ENCODE data around the gene GOLIM4. TPM values are rescaled to one million over a fixed set of nuclear protein-coding genes. Genes with fewer than 3 reads are reported as not detected.

Gene GOLIM4
- polyA plus RNA-seq, 3 donors from 2014 or later = 2.3 to 7.7 (median 4.1) TPM

DNA sequence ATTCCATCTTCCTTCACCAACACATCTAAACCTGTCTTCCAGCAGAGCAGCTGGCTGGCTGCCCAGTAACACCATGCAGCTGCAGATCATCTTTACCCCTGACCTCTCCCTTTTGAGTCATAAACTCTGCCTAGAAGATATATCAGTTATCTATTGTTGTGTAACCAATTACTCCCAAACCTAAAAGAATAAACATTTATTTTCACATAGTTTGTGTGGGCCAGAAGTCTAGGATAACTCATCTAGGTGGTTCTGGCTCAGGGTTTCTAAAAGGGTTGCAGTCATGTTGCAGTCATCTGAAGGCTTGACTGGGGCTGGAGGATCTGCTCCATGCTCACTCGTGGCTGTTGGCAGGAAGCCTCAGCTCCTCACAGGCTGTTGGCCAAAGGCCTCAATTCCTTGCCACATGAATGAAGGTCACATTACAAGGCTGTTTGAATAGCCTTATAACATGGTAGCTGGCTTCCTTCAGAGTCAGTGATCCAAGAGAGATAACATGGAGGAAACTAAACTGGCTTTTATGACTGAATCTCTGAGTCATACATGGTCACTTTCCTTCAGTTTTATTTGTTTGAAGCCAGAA, 92.8 kb downstream of the GOLIM4 start:
- DNase-seq = no peak
- Mint-ChIP-seq H3K36me3 (peaks cover 0 to 5% (median 0%) of the 10 kb centered on the region in 3 donors), H3K4me3 (no peak overlapping the region), H3K4me1 (no peaks in the 10 kb centered on the region), H3K9me3 (no peaks in the 10 kb centered on the region), H3K27ac (no peak overlapping the region), H3K27me3 (ENCODE audit: low read depth in 3 of 3) (peaks cover 0 to 6% (median 0%) of the 10 kb centered on the region in 3 donors)

DNA sequence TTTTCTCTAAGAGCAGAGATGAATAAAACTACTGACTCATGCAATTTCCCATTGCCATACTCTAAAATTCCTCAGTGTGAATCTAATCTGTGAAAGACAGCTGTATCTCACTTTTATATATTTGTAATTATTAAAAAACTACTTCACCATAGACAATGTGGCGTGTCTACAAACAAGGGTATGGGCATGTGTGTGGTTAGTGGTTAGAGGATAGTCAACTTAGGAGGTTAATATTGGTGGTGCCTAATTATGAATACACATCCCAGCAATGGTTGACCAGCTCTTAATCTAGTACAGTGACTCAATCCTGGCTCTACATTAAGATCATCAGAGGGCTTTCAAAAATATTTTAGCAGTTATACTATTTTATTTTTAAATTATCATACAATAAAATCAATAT, 94.5 kb downstream of the GOLIM4 start:
- no peak for DNase-seq
- Mint-ChIP-seq H3K36me3 (no peaks in the 10 kb centered on the region), H3K27ac (no peak overlapping the region), H3K27me3 (ENCODE audit: low read depth in 3 of 3) (peaks cover 0 to 6% (median 0%) of the 10 kb centered on the region in 3 donors), H3K4me1 (no peaks in the 10 kb centered on the region), H3K4me3 (no peak overlapping the region), H3K9me3 (no peaks in the 10 kb centered on the region)

DNA sequence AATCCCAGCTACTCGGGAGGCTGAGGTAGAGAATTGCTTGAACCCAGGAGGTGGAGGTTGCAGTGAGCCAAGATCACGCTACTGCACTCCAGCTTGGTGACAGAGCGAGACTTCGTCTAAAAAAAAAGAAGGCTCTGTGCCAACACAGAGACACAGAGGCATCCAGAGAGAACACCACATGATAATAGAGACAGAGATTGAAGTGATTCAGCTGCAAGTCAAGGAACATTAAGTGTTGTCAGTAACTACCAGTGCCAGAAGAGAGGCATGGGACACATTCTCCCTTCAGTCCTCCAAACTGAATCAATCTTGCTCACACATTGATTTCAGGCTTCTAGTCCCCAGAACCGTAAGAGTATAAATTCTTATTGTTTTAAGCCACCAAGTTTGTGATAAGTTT, 97.5 kb downstream of the GOLIM4 start:
- Mint-ChIP-seq H3K27me3 (ENCODE audit: low read depth in 3 of 3) (peaks cover 1 to 6% (median 3%) of the 10 kb centered on the region in 3 donors), H3K9me3 (peaks cover 0 to 2% (median 0%) of the 10 kb centered on the region in 6 donors), H3K27ac (no peak overlapping the region), H3K4me3 (no peak overlapping the region), H3K4me1 (no peaks in the 10 kb centered on the region), H3K36me3 (no peaks in the 10 kb centered on the region)
- DNase-seq = no peak

DNA sequence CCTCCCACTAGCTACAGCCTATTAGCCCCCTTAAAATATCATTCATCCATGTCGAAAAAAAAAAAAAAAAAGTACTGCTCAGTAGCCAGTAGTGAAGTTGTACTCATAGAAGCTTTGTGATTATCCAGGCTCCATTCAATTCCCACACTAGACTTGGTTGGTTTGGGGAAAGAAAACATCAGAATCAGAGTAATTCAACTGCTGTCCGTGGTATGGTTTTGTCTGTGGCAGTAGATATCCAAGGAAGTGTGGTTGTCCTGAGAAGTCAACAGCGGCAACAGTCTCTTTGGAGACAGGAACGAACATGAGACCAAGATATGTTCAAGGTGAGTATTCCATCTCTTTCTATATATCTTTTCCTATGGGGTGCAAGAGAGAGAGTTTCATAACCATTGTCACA, 99.2 kb downstream of the GOLIM4 start:
- DNase-seq = no peak
- H3K4me3 Mint-ChIP-seq = no peak overlapping the region
- peaks cover 0 to 2% (median 0%) of the 10 kb centered on the region in 6 donors for H3K9me3 Mint-ChIP-seq
- no peaks in the 10 kb centered on the region for H3K4me1 Mint-ChIP-seq
- no peak overlapping the region for H3K27ac Mint-ChIP-seq
- no peaks in the 10 kb centered on the region for H3K36me3 Mint-ChIP-seq
- peaks cover 1 to 6% (median 3%) of the 10 kb centered on the region in 3 donors for H3K27me3 Mint-ChIP-seq (ENCODE audit: low read depth in 3 of 3)

DNA sequence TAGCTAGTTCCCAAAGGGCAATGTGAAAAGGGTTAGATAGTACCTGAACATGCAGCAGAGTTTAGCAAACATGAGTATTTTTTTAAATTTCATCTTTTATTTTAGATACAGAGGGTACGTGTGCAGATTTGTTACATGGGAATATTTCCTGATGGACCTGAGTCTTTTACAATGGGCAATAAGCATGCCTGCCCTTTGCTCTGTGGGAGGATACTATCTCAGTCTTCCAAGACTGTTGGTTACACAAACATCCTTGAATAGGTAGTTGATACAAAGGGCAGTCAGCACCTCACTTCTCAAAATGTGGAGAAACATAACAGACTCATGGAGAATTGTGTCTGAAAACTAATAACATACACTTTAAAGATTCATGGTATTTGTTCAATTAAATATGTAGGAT, 103.3 kb downstream of the GOLIM4 start:
- no peak overlapping the region for H3K27ac Mint-ChIP-seq
- no peaks in the 10 kb centered on the region for H3K36me3 Mint-ChIP-seq
- no peak overlapping the region for H3K4me3 Mint-ChIP-seq
- peaks cover 0 to 3% (median 1%) of the 10 kb centered on the region in 3 donors for H3K27me3 Mint-ChIP-seq (ENCODE audit: low read depth in 3 of 3)
- no peak for DNase-seq
- peaks cover 0 to 2% (median 0%) of the 10 kb centered on the region in 6 donors for H3K9me3 Mint-ChIP-seq
- H3K4me1 Mint-ChIP-seq = no peaks in the 10 kb centered on the region

DNA sequence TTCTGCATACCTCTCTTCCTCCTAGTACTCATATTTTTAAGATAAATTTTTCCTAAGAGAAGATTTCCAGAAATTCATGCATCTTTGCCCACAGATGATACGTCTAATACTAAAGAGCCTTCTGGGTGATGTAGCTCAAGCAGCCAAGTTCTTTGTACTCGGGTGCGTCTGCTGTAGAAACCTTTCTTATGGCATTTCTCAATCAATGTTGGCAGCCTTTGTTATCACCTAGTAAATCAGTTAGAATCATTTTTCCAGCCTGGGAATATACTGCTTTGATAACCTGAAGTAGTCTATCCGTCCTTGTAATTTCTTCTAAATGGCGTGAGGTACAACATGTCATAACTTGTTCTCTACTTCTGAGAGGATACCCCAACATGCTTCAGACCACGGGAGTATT, 104.5 kb downstream of the GOLIM4 start:
- Mint-ChIP-seq H3K27me3 (ENCODE audit: low read depth in 3 of 3) (peaks cover 0 to 3% (median 1%) of the 10 kb centered on the region in 3 donors), H3K4me1 (no peaks in the 10 kb centered on the region), H3K4me3 (no peak overlapping the region), H3K27ac (no peak overlapping the region), H3K9me3 (peaks cover 0 to 2% (median 0%) of the 10 kb centered on the region in 6 donors), H3K36me3 (no peaks in the 10 kb centered on the region)
- DNase-seq = no peak

DNA sequence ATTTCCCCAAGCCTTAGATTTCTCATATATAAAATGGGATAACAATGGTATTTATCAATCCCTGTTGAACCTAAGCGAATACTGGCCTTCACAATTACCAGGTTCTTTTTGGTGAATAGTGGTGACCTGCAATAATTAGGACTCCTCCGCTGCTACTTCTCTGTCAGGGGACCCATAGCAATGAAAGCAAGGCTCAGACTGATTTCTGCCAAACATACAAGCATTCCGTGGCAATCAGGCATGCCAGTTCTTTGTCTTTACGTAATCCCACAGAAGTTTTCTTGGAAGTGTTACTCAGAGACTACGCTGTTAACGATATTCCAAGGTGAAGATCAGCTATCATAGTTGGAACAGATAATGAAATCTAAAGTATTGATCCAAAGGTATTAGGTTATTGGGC, 105.7 kb downstream of the GOLIM4 start:
- DNase-seq = no peak
- Mint-ChIP-seq H3K9me3 (peaks cover 0 to 2% (median 0%) of the 10 kb centered on the region in 6 donors), H3K27me3 (ENCODE audit: low read depth in 3 of 3) (peaks cover 0 to 4% (median 3%) of the 10 kb centered on the region in 3 donors), H3K27ac (no peak overlapping the region), H3K4me3 (no peak overlapping the region), H3K36me3 (no peaks in the 10 kb centered on the region), H3K4me1 (no peaks in the 10 kb centered on the region)

DNA sequence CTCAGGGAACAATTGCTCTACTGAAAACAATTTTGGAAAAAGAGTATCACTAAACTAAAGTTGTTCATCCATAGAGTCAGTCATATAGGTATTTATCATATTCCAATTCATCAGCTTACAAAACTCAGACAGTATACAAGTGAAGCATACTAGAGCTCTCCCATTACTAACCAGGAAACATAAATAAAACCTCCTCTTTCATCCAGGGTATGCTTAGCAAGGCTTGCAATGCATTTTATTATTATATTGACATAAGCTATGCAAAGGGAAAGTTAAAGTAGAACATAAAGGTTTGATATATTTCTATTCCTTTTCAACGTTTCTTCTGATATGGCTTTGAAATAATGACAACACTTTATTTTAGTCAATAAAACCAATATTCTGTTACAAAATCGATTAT, 106.7 kb downstream of the GOLIM4 start:
- H3K27ac Mint-ChIP-seq = no peak overlapping the region
- H3K36me3 Mint-ChIP-seq = no peaks in the 10 kb centered on the region
- H3K9me3 Mint-ChIP-seq = peaks cover 0 to 5% (median 0%) of the 10 kb centered on the region in 6 donors
- no peak overlapping the region for H3K4me3 Mint-ChIP-seq
- H3K4me1 Mint-ChIP-seq = no peaks in the 10 kb centered on the region
- H3K27me3 Mint-ChIP-seq (ENCODE audit: low read depth in 3 of 3) = peaks cover 0 to 4% (median 3%) of the 10 kb centered on the region in 3 donors
- DNase-seq = no peak

DNA sequence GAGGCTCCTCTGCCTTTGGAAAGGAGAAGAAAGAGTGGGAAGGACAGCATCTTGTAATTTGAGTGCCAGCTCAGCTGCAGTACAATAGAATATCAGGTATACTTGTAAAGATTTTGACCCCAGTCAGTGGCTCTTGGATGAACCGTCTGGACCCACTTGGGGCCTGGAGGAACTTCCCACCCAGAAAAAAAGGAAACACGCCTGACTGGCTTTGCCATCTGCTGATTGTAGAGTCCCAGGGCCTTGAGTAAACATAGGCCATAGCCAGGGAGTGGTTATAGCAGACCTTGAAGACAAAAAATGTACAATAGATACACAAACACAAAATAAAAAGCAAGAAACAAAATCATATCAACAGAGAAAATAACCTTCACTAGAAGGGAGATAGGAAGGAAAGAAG, 112.1 kb downstream of the GOLIM4 start:
- no peaks in the 10 kb centered on the region for H3K4me1 Mint-ChIP-seq

DNA sequence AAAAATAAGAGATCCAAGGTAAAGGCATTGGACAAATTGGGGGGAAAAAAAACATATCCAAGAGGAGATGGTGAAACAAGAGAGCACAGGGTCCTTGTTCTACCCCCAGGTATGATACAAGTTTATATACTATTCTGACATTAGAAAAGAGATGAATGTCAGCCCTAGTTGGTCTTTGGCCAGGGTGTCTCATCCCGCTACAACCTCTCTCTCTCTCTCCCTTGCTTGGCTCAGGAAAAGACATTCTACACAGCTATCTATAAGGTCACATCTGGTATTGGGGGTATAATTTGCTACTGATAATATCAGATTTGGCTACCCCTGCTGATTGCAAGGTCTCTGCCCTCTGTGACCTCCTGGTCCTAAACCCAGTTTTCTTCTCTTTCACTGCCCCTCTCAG, 117.2 kb downstream of the GOLIM4 start:
- H3K27me3 Mint-ChIP-seq (ENCODE audit: low read depth in 3 of 3) = peaks cover 0 to 3% (median 2%) of the 10 kb centered on the region in 3 donors
- H3K4me1 Mint-ChIP-seq = no peaks in the 10 kb centered on the region
- no peak for DNase-seq
- peaks cover 0 to 4% (median 0%) of the 10 kb centered on the region in 3 donors for H3K36me3 Mint-ChIP-seq
- no peaks in the 10 kb centered on the region for H3K9me3 Mint-ChIP-seq
- H3K27ac Mint-ChIP-seq = no peak overlapping the region
- no peak overlapping the region for H3K4me3 Mint-ChIP-seq

More for the DNA sequence above, 112.1 kb downstream of the GOLIM4 start:
- no peak for DNase-seq
- Mint-ChIP-seq H3K36me3 (peaks cover 0 to 4% (median 0%) of the 10 kb centered on the region in 3 donors), H3K9me3 (peaks cover 0 to 8% (median 0%) of the 10 kb centered on the region in 6 donors), H3K27ac (no peak overlapping the region), H3K4me3 (no peak overlapping the region), H3K27me3 (ENCODE audit: low read depth in 3 of 3) (peaks cover 0 to 5% (median 0%) of the 10 kb centered on the region in 3 donors)

DNA sequence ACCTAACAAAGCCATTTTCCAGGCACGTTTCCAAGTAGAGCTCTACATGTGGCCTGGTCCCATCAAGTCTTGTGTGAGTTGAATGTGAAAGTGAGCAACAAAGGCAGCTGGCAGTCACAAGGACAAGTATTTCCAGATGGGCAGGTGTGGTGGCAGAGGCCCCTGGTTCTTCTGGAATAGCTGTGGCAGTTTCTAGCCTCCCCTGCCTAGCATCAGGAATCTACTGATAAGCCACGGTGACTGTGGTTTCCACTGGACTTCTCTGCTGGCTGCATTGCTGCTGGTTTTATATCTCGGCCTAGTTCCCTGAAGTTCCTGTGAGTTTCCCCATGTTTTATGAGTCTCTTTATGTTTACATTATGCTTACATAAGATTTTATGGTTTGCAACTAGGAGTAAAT, 117.7 kb downstream of the GOLIM4 start:
- no peaks in the 10 kb centered on the region for H3K9me3 Mint-ChIP-seq
- peaks cover 0 to 4% (median 0%) of the 10 kb centered on the region in 3 donors for H3K36me3 Mint-ChIP-seq
- no peak overlapping the region for H3K4me3 Mint-ChIP-seq
- H3K4me1 Mint-ChIP-seq = no peaks in the 10 kb centered on the region
- H3K27ac Mint-ChIP-seq = no peak overlapping the region
- no peak for DNase-seq
- H3K27me3 Mint-ChIP-seq (ENCODE audit: low read depth in 3 of 3) = peaks cover 0 to 3% (median 2%) of the 10 kb centered on the region in 3 donors

DNA sequence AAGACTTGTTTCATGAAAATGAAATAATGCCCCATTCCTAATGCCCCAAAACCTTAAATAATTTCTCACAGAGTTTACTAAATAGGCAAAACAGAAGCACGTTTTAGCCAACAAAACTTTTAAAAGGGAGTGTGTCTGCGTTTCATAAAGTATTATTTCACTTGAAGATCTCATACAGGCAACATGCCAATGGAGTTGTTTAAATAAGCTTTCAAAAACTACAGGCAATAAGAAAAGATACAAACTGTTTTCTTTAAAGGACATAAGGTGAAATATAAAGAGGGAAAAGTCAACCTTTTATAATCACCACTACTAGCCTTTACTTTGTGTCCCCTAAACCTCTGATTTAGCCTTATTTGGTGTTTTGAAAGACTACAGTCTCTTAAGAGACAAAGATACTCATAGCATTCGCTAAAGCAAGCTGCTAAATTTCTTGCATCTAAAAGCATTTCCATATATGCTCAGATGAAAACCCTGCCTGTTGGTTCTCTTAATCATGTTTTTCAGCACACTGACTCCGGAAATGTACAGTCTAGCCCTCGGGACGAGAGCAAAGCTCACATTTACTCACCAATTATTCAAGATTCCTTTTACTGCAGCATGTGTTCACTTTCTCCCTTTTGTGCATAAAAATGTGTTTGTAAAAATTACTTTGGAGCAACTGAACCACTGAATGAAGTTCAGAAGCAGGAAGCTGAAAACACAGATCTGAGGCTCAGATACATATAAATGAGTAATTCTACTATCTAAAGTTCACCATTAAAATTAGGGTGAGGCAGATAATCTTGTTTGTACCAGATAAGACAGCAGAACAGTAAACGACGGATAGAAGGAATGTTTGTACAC, 119.0 kb downstream of the GOLIM4 start:
- no peak for DNase-seq
- Mint-ChIP-seq H3K36me3 (peaks cover 0 to 4% (median 0%) of the 10 kb centered on the region in 3 donors), H3K27me3 (ENCODE audit: low read depth in 3 of 3) (peaks cover 0 to 3% (median 2%) of the 10 kb centered on the region in 3 donors), H3K4me1 (no peaks in the 10 kb centered on the region), H3K4me3 (no peak overlapping the region), H3K27ac (no peak overlapping the region), H3K9me3 (no peaks in the 10 kb centered on the region)

DNA sequence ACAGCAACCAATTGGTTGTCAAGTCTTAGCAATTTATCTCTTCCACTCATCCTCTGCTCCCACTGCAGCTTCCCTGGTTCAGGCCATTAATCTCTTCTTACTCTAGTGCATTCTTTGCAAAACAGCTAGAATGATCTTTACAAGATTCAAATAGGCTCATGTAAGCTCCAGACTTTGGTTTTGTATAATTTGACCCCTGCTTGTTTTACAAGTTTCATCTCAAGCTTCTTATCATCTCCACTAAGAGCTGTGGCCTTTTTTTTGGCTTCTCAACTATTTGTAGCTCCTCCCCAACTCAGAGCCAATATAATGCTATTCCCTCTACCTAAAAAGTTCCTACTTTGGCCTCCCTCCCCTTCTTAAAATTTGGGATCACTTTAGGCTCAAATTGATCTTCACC, 121.8 kb downstream of the GOLIM4 start:
- Mint-ChIP-seq H3K4me1 (no peaks in the 10 kb centered on the region), H3K27ac (no peak overlapping the region), H3K36me3 (no peaks in the 10 kb centered on the region), H3K4me3 (no peak overlapping the region), H3K9me3 (no peaks in the 10 kb centered on the region), H3K27me3 (ENCODE audit: low read depth in 3 of 3) (peaks cover 0 to 4% (median 2%) of the 10 kb centered on the region in 3 donors)
- DNase-seq = no peak

DNA sequence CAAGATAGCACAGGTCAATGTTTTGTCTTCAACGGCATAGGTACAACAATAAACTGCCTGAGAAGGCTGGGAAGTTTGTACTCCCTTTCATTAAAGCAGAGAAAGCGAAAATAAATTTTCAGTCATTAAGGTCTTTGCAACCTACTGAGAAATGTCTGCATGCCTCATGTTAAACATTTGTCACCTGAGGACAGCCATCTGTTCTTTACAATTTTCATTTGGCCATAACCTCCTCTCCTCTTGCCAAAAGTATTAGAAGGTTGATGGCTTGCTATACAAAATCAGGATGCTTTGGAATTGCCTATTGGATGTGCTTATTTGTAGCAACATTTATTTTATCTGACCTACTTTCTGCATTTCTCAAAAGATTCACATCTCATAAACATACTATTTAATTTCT, 122.7 kb downstream of the GOLIM4 start:
- Mint-ChIP-seq H3K9me3 (no peaks in the 10 kb centered on the region), H3K27ac (no peak overlapping the region), H3K4me1 (no peaks in the 10 kb centered on the region), H3K27me3 (ENCODE audit: low read depth in 3 of 3) (peaks cover 0 to 2% (median 2%) of the 10 kb centered on the region in 3 donors), H3K4me3 (no peak overlapping the region), H3K36me3 (no peaks in the 10 kb centered on the region)
- no peak for DNase-seq
